GM12878 (cell line): Measurements from ENCODE around the gene THBD. TPM values are rescaled to one million over a fixed set of nuclear protein-coding genes. Genes with fewer than 3 reads are reported as not detected.

Experiments
- ATAC-seq: fragments of 200-7000 bp; cut with Tn5 transposase; 3 replicates; pipeline ENCODE4 v1.9.1; 2020; ENCODE audit warnings: mild to moderate bottlenecking, moderate library complexity
- BruUV-seq: library from RNA; stranded (reverse); fragments of 400-500 nt; replicated peaks from 2 replicates; lab custom pipeline; 2021; lab: Mats Ljungman, UMichigan
- CTCF ChIA-PET: fragments of 300-600 bp; sonication (Branson Sonifier 250); formaldehyde crosslinking; extraction: SDS; loops from one replicate; lab custom pipeline; 2021; ENCODE audit warnings: inconsistent platforms; lab: Yijun Ruan, JAX
- POLR2A ChIA-PET: fragments of 350-600 bp; formaldehyde crosslinking; extraction: SDS; loops from one replicate; lab custom pipeline; 2021; ENCODE audit warnings: inconsistent platforms; lab: Charles Lee
- RAD21 ChIA-PET: fragments of 300-600 bp; sonication (Branson Sonifier 250); formaldehyde crosslinking; loops from one replicate; lab custom pipeline; 2023; ENCODE audit warnings: antibody characterized with exemption; ENCODE audit not compliant: unreplicated experiment; lab: Charles Lee
- SMC1A ChIA-PET: fragments of 300-600 bp; sonication (Branson Sonifier 250); formaldehyde crosslinking; loops from one replicate; lab custom pipeline; 2023; ENCODE audit not compliant: unreplicated experiment, uncharacterized antibody; lab: Charles Lee
- DNase-seq: peaks from one replicate; pipeline ENCODE4 v3.0.0-alpha.2; 2011; ENCODE audit warnings: low read depth, low spot score
- FAIRE-seq: peaks from 3 replicates; lab custom pipeline; 2011; peaks lifted over from hg19 to GRCh38; lab: Jason Lieb, UNC
- H2AFZ ChIP-seq: 2 replicates; pipeline ENCODE4 v1.6.0; 2011; ENCODE audit warnings: low read depth, low read length, control low read depth; ENCODE audit not compliant: control insufficient read depth
- H3K27ac ChIP-seq: 2 replicates; pipeline ENCODE4 v1.5.1; 2011; ENCODE audit warnings: control low read depth; ENCODE audit not compliant: control insufficient read depth, insufficient read depth
- H3K27me3 ChIP-seq, 2 experiments: replicated peaks in 1 of 2; 2 replicates each; pipeline versions ENCODE4 v1.6.0 to v1.6.1; 2011; ENCODE audit warnings: low read length in 1 of 2; ENCODE audit not compliant: control insufficient read depth in 2 of 2, insufficient read depth in 2 of 2
- H3K36me3 ChIP-seq, 2 experiments: 2 replicates each; pipeline ENCODE4 v1.5.1; 2011; ENCODE audit warnings: low read length in 1 of 2; ENCODE audit not compliant: control insufficient read depth in 2 of 2, insufficient read depth in 2 of 2
- H3K4me1 ChIP-seq: 2 replicates; pipeline ENCODE4 v1.6.1; 2011; ENCODE audit warnings: mild to moderate bottlenecking, low read length, moderate library complexity, mixed read lengths; ENCODE audit not compliant: control insufficient read depth, insufficient read depth
- H3K4me2 ChIP-seq: 2 replicates; pipeline ENCODE4 v1.6.0; 2011; ENCODE audit warnings: control low read depth; ENCODE audit not compliant: control insufficient read depth, insufficient read depth
- H3K4me3 ChIP-seq: fragments of 200-600 bp; sonication (generic); 2 replicates; pipeline ENCODE4 v1.5.1; 2016
- H3K79me2 ChIP-seq: 2 replicates; pipeline ENCODE4 v1.6.0; 2011; ENCODE audit warnings: low read length; ENCODE audit not compliant: control insufficient read depth, insufficient read depth
- H3K9ac ChIP-seq: 2 replicates; pipeline ENCODE4 v1.8.0; 2011; ENCODE audit warnings: low read length, control low read depth, mixed read lengths; ENCODE audit not compliant: control insufficient read depth, insufficient read depth
- H3K9me3 ChIP-seq: replicated peaks from 3 replicates; pipeline ENCODE4 v1.5.1; 2011; ENCODE audit warnings: mild to moderate bottlenecking, low read length; ENCODE audit not compliant: control insufficient read depth, insufficient read depth
- H4K20me1 ChIP-seq: 2 replicates; pipeline ENCODE4 v1.6.0; 2011; ENCODE audit not compliant: control insufficient read depth, insufficient read depth
- JUND ChIP-seq: IDR thresholded peaks from 2 replicates; pipeline ENCODE4 v1.6.1; 2012; ENCODE audit warnings: low read depth, mild to moderate bottlenecking, low read length, improper control_type of control experiment, moderate library complexity
- MEF2A ChIP-seq: IDR thresholded peaks from 2 replicates; pipeline ENCODE4 v1.6.1; 2011; ENCODE audit warnings: low read depth, mild to moderate bottlenecking, low read length, moderate library complexity; ENCODE audit not compliant: insufficient read depth
- POLR2A ChIP-seq: IDR thresholded peaks from 2 replicates; pipeline ENCODE4 v1.6.1; 2011; ENCODE audit warnings: low read depth, mild to moderate bottlenecking, low read length
- TCF7 ChIP-seq: IDR thresholded peaks from 2 replicates; pipeline ENCODE4 v1.6.1; 2014; ENCODE audit warnings: antibody characterized with exemption, borderline replicate concordance
- WGBS: methylation state at CpG from one replicate; pipeline ENCODE4 v1.1.6; 2016; ENCODE audit warnings: low lambda C conversion rate; ENCODE audit not compliant: insufficient replicate concordance, insufficient coverage; ENCODE audit errors: missing lambda C conversion rate; 5-methylcytosine and 5-hydroxymethylcytosine counted together
- in situ Hi-C: fragments of 300-500 bp; cut with MboI; formaldehyde crosslinking; loops from 9 replicates; pipeline ENCODE4 v1.14.3; 2018; ENCODE audit warnings: mixed read lengths
- intact Hi-C: fragments of 100-400 bp; cut with micrococcal nuclease; formaldehyde crosslinking; loops from one replicate; pipeline ENCODE4 v1.14.2; 2022; ENCODE audit not compliant: unreplicated experiment
- polyA plus RNA-seq, 11 experiments: library from polyadenylated mRNA; depleted of rRNA in 4 of 11; unstranded in 6 of 11; stranded (reverse) in 5 of 11; fragments of >200 nt; fragmentation: Nextera tagmentation in 4 of 11; fragmentation: Illumina TruSeq in 1 of 11; extraction: Ambion mirVana in 4 of 11; extraction: Trizol in 1 of 11; gene quantifications; 1 replicate in 1 of 11; 2 replicates in 10 of 11; pipeline versions ENCODE4 v1.2.1 to v1.2.3, GENCODE V29; 2011 to 2016; ENCODE audit warnings: inconsistent platforms in 2 of 11, missing spikeins in 2 of 11, low read depth in 1 of 11
- total RNA-seq, 4 experiments: library from RNA; depleted of rRNA in 3 of 4; stranded (reverse); fragments of >200 nt in 3 of 4; fragmentation: Illumina TruSeq in 1 of 4; extraction: Trizol in 1 of 4; gene quantifications; 2 replicates each; pipeline versions ENCODE4 v1.2.1 to v1.2.3, GENCODE V29; 2013 to 2021
- TF ChIP-seq, protein P1 (sequence below): fragments of 450-650 bp; IDR thresholded peaks from 2 replicates; pipeline ENCODE4 v1.6.1; 2016; ENCODE audit warnings: mild to moderate bottlenecking
- TF ChIP-seq, protein P2 (sequence below): fragments of 450-650 bp; formaldehyde crosslinking; IDR thresholded peaks from 2 replicates; pipeline ENCODE4 v1.4.0; 2022; ENCODE audit warnings: mild to moderate bottlenecking, moderate library complexity
- TF ChIP-seq, protein P3 (sequence below): IDR thresholded peaks from 2 replicates; pipeline ENCODE4 v1.6.1; 2012; ENCODE audit warnings: low read depth, low read length, improper control_type of control experiment
- TF ChIP-seq, protein P4 (sequence below): fragments of 450-650 bp; formaldehyde crosslinking; IDR thresholded peaks from 2 replicates; pipeline ENCODE4 v1.5.0; 2022; ENCODE audit warnings: mild to moderate bottlenecking, missing genetic modification characterization

THBD gene
- total and polyA plus RNA-seq, 10 of the 15 experiments (the other 5 are each of a cell fraction or from before 2014, with no cell fraction given): not detected

DNA sequence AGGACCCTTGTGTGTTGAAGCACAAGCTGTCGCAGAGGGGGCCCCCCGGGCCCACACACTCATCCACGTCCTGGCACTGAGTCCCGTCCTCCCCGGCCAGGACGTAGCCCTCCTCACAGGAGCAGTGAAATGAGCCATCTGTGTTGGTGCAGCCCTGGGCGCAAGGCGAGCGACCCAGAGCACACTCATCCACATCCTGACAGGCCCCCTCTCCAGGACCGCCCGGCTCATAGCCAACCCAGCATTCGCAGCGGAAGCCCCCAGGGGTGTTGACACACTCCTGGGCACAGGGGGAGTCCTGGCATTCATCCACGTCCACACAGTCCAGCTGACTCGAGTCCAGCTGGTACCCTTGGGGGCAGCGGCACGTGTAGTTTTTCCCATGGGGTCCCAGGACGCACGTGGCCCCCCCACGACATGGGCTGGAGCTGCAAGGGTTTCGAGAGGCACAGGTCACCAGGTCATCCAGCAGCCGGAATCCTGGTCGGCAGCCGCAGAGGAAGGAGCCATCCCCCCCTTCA, 35.4 kb upstream of the THBD start:
- H3K9ac ChIP-seq: no peak overlapping the region
- intact Hi-C loops: no loop called here
- TF ChIP-seq, protein P1, sequence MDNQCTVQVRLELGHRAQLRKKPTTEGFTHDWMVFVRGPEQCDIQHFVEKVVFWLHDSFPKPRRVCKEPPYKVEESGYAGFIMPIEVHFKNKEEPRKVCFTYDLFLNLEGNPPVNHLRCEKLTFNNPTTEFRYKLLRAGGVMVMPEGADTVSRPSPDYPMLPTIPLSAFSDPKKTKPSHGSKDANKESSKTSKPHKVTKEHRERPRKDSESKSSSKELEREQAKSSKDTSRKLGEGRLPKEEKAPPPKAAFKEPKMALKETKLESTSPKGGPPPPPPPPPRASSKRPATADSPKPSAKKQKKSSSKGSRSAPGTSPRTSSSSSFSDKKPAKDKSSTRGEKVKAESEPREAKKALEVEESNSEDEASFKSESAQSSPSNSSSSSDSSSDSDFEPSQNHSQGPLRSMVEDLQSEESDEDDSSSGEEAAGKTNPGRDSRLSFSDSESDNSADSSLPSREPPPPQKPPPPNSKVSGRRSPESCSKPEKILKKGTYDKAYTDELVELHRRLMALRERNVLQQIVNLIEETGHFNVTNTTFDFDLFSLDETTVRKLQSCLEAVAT: no peak
- TF ChIP-seq POLR2A (no peak), JUND (no peak), MEF2A (no peak), TCF7 (no peak)
- TF ChIP-seq, protein P2, sequence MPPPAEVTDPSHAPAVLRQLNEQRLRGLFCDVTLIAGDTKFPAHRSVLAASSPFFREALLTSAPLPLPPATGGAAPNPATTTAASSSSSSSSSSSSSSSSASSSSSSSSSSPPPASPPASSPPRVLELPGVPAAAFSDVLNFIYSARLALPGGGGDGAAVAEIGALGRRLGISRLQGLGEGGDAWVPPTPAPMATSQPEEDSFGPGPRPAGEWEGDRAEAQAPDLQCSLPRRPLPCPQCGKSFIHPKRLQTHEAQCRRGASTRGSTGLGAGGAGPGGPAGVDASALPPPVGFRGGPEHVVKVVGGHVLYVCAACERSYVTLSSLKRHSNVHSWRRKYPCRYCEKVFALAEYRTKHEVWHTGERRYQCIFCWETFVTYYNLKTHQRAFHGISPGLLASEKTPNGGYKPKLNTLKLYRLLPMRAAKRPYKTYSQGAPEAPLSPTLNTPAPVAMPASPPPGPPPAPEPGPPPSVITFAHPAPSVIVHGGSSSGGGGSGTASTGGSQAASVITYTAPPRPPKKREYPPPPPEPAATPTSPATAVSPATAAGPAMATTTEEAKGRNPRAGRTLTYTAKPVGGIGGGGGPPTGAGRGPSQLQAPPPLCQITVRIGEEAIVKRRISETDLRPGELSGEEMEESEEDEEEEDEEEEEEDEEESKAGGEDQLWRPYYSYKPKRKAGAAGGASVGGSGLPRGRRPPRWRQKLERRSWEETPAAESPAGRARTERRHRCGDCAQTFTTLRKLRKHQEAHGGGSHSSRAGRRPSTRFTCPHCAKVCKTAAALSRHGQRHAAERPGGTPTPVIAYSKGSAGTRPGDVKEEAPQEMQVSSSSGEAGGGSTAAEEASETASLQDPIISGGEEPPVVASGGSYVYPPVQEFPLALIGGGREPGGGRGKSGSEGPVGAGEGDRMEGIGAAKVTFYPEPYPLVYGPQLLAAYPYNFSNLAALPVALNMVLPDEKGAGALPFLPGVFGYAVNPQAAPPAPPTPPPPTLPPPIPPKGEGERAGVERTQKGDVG: no peak
- TF ChIP-seq, protein P3, sequence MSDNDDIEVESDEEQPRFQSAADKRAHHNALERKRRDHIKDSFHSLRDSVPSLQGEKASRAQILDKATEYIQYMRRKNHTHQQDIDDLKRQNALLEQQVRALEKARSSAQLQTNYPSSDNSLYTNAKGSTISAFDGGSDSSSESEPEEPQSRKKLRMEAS: no peak
- TF ChIP-seq, protein P4, sequence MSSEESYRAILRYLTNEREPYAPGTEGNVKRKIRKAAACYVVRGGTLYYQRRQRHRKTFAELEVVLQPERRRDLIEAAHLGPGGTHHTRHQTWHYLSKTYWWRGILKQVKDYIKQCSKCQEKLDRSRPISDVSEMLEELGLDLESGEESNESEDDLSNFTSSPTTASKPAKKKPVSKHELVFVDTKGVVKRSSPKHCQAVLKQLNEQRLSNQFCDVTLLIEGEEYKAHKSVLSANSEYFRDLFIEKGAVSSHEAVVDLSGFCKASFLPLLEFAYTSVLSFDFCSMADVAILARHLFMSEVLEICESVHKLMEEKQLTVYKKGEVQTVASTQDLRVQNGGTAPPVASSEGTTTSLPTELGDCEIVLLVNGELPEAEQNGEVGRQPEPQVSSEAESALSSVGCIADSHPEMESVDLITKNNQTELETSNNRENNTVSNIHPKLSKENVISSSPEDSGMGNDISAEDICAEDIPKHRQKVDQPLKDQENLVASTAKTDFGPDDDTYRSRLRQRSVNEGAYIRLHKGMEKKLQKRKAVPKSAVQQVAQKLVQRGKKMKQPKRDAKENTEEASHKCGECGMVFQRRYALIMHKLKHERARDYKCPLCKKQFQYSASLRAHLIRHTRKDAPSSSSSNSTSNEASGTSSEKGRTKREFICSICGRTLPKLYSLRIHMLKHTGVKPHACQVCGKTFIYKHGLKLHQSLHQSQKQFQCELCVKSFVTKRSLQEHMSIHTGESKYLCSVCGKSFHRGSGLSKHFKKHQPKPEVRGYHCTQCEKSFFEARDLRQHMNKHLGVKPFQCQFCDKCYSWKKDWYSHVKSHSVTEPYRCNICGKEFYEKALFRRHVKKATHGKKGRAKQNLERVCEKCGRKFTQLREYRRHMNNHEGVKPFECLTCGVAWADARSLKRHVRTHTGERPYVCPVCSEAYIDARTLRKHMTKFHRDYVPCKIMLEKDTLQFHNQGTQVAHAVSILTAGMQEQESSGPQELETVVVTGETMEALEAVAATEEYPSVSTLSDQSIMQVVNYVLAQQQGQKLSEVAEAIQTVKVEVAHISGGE (CRISPR knock-in tag): no peak
- TF ChIP-seq, all 136 proteins: peak for 0
- SMC1A ChIA-PET: interaction anchor here (0.7 to 2.4 kb wide), 4 partner anchors 18 to 150 kb away, joined by 3 to 10 read pairs (median 4); no protein-coding TSS in a partner anchor
- Histone ChIP-seq H3K27me3 (peaks cover 0 to 3% of the 10 kb centered on the region in 2 experiments; a peak in 1 of 4 replicates), H3K36me3 (no peaks in the 10 kb centered on the region), H3K4me1 (peaks cover 14% of the 10 kb centered on the region), H3K4me2 (no peak overlapping the region), H3K79me2 (no peaks in the 10 kb centered on the region), H3K27ac (no peak overlapping the region), H4K20me1 (no peaks in the 10 kb centered on the region), H2AFZ (no peak overlapping the region), H3K9me3 (no peaks in the 10 kb centered on the region), H3K4me3 (no peak overlapping the region)
- no peak for FAIRE-seq
- no peak for DNase-seq
- in situ Hi-C loops: no loop called here
- ATAC-seq: no peak
- BruUV-seq: no TSS peak
- CTCF ChIA-PET: interaction anchor here (0.9 to 1.6 kb wide), 2 partner anchors 31 to 40 kb away, joined by 3 read pairs; no protein-coding TSS in a partner anchor
- RAD21 ChIA-PET: interaction anchor here (1.1 to 2.6 kb wide), 2 partner anchors 31 to 40 kb away, joined by 4 to 9 read pairs; no protein-coding TSS in a partner anchor
- WGBS: 76% methylated on average over 24 of the region's 24 CpGs
- POLR2A ChIA-PET: interaction anchor here (0.5 kb wide), 1 partner anchor 16 kb away, joined by 6 read pairs; no protein-coding TSS in a partner anchor
